ENCODE results near the gene EIPR1.

EIPR1 gene

DNA sequence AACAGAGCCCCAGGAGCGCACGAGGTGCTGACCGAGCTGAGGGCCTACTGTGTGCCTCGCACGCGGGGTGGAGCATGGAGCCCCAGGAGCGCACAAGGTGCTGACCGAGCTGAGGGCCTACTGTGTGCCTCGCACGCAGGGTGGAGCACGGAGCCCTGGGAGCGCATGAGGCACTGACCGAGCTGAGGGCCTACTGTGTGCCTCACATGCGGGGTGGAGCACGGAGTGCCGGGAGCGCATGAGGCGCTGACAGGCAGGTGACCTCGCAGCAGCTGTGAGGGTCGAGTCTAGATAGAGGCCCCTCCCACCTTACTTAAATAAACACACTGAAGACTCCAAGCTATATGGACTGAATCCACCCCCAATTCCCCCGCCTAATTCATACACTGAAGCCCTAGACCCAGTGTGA, 60.3 kb downstream of the EIPR1 start:
- Mint-ChIP-seq H3K27ac (no peak overlapping the region), H3K4me1 (peaks cover 4% of the 10 kb centered on the region), H3K27me3 (no peaks in the 10 kb centered on the region), H3K4me3 (no peak overlapping the region), H3K9me3 (no peaks in the 10 kb centered on the region), H3K36me3 (ENCODE audit: low read depth) (peaks cover 20% of the 10 kb centered on the region)
- DNase-seq (no peak), ATAC-seq (no peak)

DNA sequence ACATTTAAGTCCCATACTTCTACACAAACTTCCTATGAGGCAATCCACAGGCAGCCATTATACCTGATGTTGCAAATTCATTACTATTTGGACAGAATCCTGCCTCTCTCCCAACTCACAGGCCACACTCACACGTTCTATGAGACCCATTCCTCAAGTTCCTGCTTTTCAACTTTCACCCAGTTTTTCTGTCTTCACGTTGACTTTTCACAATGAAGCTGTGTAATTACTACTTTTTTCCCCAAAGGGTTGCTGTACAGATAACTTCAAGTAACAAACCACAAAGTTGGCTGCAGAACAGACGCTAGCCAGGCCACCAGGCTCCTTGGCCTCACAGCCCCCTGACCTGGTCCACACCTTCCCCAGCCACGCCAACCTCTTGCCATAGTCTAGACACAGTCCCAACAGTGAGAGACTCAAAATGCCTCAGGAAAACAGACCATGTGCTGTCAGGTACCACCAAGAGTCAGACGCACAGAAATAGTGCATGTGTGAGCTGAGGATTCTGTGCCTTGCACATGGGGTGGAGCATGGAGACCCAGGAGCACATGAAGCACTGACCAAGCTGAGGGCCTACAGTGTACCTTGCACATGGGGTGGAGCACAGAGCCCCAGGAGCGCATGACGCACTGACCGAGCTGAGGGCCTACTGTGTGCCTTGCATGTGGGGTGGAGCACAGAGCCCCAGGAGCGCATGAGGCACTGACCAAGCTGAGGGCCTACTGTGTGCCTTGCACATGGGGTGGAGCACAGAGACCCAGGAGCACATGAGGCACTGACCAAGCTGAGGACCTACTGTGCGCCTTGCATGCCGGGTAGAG, 61.0 kb downstream of the EIPR1 start:
- Mint-ChIP-seq H3K27ac (no peak overlapping the region), H3K4me3 (no peak overlapping the region), H3K36me3 (ENCODE audit: low read depth) (peaks cover 19% of the 10 kb centered on the region), H3K4me1 (peaks cover 4% of the 10 kb centered on the region), H3K27me3 (no peaks in the 10 kb centered on the region), H3K9me3 (no peaks in the 10 kb centered on the region)
- ATAC-seq = no peak
- DNase-seq = no peak

DNA sequence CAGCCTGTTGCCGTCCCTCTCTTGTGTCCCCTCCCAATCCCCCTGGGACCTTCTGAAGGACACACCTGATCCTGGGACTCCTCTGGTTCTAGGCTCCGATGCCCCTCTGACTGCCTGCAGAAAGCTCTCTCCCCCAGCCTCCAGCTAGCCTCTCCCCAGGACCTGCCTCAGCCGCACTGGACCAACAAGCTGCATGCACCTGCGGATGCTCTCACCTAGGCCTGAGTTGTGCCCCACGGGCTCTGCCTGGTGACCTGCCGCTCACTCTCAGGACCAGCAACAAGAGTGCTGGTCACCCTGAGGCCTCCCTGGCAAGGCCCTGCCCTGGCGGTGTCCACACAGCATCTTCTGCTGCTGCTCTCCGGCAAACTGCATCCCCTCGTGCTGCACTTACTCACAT, 63.0 kb downstream of the EIPR1 start:
- Mint-ChIP-seq H3K9me3 (no peaks in the 10 kb centered on the region), H3K4me1 (peaks cover 4% of the 10 kb centered on the region), H3K27me3 (no peaks in the 10 kb centered on the region), H3K4me3 (no peak overlapping the region), H3K27ac (peak overlapping the region; percentile 47), H3K36me3 (ENCODE audit: low read depth) (peaks cover 11% of the 10 kb centered on the region)
- DNase-seq (no peak), ATAC-seq (no peak)

GRCh38 chr2:3313781-3314375, 63.7 kb downstream of the EIPR1 start:
- Mint-ChIP-seq H3K4me3 (no peak overlapping the region), H3K4me1 (peaks cover 4% of the 10 kb centered on the region), H3K27ac (peak overlapping the region; percentile 47), H3K9me3 (no peaks in the 10 kb centered on the region), H3K36me3 (ENCODE audit: low read depth) (peaks cover 8% of the 10 kb centered on the region), H3K27me3 (no peaks in the 10 kb centered on the region)
- DNase-seq = no peak
- no peak for ATAC-seq

DNA sequence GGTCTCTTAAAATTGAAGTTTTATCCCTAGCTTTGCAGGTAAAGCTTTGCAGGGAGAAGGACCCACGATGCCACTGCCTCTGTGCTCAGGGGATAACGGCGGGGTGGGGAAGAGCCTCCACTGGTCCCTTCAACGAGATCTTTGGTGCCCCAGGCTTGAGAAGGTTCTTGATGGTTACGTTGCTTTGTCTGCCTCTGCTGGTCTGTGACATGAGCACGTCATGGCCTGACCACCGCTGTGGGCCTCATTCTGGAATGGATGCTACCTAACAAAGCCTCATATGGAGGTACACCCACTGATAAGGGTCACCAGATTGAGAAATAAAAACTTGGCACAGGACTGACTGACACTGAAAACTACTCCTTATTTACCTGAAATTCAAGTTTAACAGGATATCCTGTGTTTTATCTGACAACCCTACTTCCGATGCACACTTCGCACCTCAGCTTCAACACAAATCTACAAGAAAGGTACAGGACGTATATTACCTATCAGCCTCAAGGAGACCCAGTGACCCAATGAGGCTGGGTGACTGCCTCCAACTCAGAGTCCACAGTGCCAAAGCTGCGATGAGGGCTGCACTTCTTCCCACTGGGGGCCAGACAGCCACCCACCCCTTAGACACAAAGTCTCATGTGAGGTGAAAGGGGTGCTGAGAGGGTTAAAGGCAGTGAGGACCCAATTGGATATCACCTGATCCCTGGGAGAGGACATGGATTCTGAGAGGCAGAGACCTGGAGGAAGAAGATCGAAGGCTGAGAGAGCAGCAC, 64.9 kb downstream of the EIPR1 start:
- Mint-ChIP-seq H3K4me3 (no peak overlapping the region), H3K9me3 (no peaks in the 10 kb centered on the region), H3K4me1 (peaks cover 4% of the 10 kb centered on the region), H3K27ac (peak overlapping the region; percentile 41), H3K27me3 (no peaks in the 10 kb centered on the region), H3K36me3 (ENCODE audit: low read depth) (peaks cover 4% of the 10 kb centered on the region)
- no peak for ATAC-seq
- DNase-seq = no peak

- no peak for ATAC-seq
- Mint-ChIP-seq H3K4me3 (no peak overlapping the region), H3K27ac (no peak overlapping the region), H3K27me3 (no peaks in the 10 kb centered on the region), H3K4me1 (peaks cover 4% of the 10 kb centered on the region), H3K9me3 (no peaks in the 10 kb centered on the region), H3K36me3 (ENCODE audit: low read depth) (peaks cover 4% of the 10 kb centered on the region)
- DNase-seq = no peak
Observed at GRCh38 chr2:3311601-3312000, 66.0 kb downstream of the EIPR1 start.

DNA sequence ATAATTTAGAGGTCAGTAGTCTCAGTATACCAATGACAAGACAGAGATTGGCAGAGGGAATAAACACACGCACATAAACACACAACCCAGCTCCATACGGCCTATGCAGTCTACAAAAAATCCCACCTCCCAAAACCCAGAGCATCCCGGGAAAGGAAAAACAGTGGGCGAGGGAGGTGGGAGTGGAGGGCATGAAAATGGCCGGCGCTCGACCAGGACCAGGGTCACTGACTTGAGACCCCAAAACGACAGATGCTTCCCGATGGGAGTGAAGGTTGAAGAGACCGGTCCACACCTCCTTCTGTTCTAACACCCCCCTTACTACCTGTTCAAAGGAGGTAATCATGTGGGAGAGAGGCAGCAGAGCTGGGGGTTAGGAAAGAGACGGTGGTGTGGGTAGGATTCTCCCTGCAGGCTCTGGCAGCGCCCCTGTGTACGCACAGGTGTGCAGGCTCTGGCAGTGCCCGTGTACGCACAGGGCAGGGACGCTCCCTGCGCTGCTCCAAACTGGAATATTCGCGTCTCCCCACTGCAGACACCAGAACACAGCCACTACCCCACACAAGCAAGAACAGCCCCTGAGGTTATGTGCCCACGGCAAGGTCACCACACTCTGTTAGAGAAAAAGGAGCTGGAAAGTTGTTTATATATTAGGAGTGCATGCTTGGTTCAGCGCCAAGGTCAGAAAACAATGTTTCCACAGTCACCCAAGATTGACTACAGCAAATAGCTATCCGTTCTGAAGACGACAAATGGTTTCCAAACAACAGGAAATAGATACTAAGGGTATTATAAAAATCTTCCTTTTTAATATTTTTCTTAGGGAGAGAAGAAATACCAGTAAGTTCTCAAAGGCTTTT, 67.9 kb downstream of the EIPR1 start:
- Mint-ChIP-seq H3K36me3 (ENCODE audit: low read depth) (peaks cover 4% of the 10 kb centered on the region), H3K27ac (no peak overlapping the region), H3K27me3 (no peaks in the 10 kb centered on the region), H3K9me3 (no peaks in the 10 kb centered on the region), H3K4me3 (no peak overlapping the region), H3K4me1 (peaks cover 4% of the 10 kb centered on the region)
- DNase-seq (no peak), ATAC-seq (no peak)

DNA sequence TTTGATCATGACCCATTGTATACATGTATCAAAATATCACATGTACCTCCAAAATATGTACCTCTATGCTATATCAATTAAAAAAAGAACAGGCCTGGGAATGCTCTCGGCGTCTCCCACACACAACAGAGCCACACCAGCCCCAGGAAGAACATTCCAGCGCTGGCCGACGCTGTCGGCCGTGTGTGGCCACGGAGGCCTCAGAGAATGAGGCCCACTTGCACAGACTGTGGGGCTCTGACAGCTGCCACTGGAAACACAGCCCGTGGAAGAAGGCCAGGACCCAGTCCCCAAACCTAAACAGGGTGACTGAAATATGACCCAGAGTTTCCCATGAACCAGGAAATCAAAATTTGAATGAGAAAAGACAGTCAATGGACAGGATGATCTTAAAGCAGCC, 69.7 kb downstream of the EIPR1 start:
- DNase-seq = no peak
- peaks cover 9% of the 10 kb centered on the region for H3K4me1 Mint-ChIP-seq
- H3K9me3 Mint-ChIP-seq = no peaks in the 10 kb centered on the region
- no peak overlapping the region for H3K27ac Mint-ChIP-seq
- H3K36me3 Mint-ChIP-seq (ENCODE audit: low read depth) = peaks cover 4% of the 10 kb centered on the region
- no peaks in the 10 kb centered on the region for H3K27me3 Mint-ChIP-seq
- no peak overlapping the region for H3K4me3 Mint-ChIP-seq
- ATAC-seq = no peak

DNA sequence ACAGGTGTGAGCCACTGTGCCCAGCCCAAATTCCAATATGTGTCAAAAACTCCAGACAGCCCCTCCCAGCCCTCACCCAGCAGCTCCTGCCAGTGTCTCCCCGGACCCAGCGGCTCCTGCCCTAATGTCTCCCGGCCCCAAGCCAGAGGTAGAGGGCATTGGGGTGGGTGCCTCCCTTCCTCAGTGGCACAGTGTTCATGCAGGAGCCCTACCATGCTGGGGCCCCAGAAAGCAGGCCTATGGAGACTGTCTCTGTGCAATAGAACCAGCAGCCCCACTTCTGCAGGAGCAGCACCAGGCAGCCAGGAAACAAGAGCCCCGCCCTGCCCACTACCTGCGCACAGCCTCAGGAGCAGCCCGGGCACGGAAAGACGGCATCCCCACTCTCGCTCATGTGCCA, 70.4 kb downstream of the EIPR1 start:
- Mint-ChIP-seq H3K4me1 (peaks cover 7% of the 10 kb centered on the region), H3K9me3 (no peaks in the 10 kb centered on the region), H3K4me3 (no peak overlapping the region), H3K36me3 (ENCODE audit: low read depth) (peaks cover 2% of the 10 kb centered on the region), H3K27me3 (no peaks in the 10 kb centered on the region), H3K27ac (no peak overlapping the region)
- no peak for DNase-seq
- no peak for ATAC-seq

- Mint-ChIP-seq H3K27ac (peak overlapping the region; percentile 24), H3K4me1 (peaks cover 7% of the 10 kb centered on the region), H3K36me3 (ENCODE audit: low read depth) (peaks cover 2% of the 10 kb centered on the region), H3K9me3 (no peaks in the 10 kb centered on the region), H3K4me3 (no peak overlapping the region), H3K27me3 (no peaks in the 10 kb centered on the region)
- ATAC-seq = no peak
- no peak for DNase-seq
Observed at GRCh38 chr2:3305952-3306351, 71.7 kb downstream of the EIPR1 start.

DNA sequence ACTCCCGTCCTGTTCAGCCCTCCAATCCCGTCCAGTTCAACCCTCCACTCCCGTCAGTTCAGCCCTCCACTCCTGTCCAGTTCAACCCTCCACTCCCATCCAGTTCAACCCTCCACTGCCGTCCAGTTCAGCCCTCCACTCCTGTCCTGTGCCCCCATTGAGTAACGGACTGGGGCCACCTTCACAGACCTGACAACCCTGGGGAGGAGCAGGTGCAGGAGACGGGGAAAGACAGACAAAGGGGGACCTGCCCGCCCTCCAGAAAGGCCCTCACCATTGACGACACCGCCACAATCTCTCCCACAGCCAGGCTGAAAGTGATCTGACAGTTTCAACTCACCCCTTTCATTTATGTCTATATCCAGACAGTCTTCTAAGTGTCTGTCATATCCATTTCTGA, 72.2 kb downstream of the EIPR1 start:
- H3K36me3 Mint-ChIP-seq (ENCODE audit: low read depth) = peaks cover 2% of the 10 kb centered on the region
- DNase-seq (no peak), ATAC-seq (no peak)
- H3K27me3 Mint-ChIP-seq = no peaks in the 10 kb centered on the region
- H3K9me3 Mint-ChIP-seq = no peaks in the 10 kb centered on the region
- H3K4me1 Mint-ChIP-seq = peaks cover 7% of the 10 kb centered on the region
- no peak overlapping the region for H3K4me3 Mint-ChIP-seq
- peak overlapping the region; percentile 24 for H3K27ac Mint-ChIP-seq

GRCh38 chr2:3303583-3304406, 73.8 kb downstream of the EIPR1 start:
- DNase-seq = peak; percentile 84
- Mint-ChIP-seq H3K4me1 (peaks cover 7% of the 10 kb centered on the region), H3K4me3 (no peak overlapping the region), H3K27me3 (no peaks in the 10 kb centered on the region), H3K36me3 (ENCODE audit: low read depth) (peaks cover 3% of the 10 kb centered on the region), H3K9me3 (no peaks in the 10 kb centered on the region), H3K27ac (no peak overlapping the region)
- ATAC-seq = peak; percentile 94

DNA sequence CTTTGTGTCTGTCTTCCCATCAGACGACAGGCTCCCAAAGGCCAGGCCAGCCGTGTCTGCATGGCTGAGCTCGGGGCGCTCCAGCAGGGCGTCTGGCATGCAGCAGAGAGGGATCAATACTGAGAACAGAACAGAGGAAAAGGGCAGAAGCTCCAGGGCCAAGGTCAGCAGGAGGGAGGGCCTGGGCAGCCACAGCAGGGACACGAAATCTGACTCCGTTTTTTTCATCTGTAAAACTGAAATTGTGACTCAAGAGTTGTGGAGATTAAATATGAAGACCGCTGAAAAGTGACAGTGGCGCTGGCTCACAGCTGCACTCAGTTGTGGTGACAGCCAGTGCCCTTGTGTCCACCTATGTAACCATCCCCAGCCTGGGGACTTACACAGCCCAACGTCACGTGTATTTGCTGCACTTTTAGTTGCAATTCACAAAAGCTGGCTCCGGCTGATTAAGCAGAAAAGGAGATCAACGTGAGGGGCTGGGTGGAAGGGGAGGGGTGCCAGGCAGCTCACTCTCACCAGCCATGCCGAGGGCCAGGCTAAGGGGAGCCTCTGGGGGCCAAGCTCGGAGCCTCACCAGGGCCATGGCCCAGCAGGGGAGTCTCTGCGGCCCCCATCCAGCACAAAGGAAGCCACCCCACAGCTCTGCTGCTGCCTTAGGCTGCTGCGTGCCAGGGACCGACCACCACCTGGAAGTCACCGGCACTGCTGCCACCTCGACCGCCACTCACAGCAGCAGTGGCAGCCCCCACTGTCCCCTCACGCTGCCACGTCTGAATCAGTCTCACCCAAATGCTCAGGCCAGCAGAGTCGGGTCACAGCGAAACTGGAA, 74.7 kb downstream of the EIPR1 start:
- H3K27ac Mint-ChIP-seq = no peak overlapping the region
- ATAC-seq = no peak
- peaks cover 7% of the 10 kb centered on the region for H3K4me1 Mint-ChIP-seq
- no peak overlapping the region for H3K4me3 Mint-ChIP-seq
- no peaks in the 10 kb centered on the region for H3K9me3 Mint-ChIP-seq
- peaks cover 4% of the 10 kb centered on the region for H3K36me3 Mint-ChIP-seq (ENCODE audit: low read depth)
- no peak for DNase-seq
- H3K27me3 Mint-ChIP-seq = no peaks in the 10 kb centered on the region

All from activated naive CD8-positive, alpha-beta T cell treated with anti-CD3 and anti-CD28 coated beads, Interleukin-2, amount 50 U/mL, for 24 hours (primary cell).